NCI-H2107 treated with DMSO at 0.1 percent for 48 hours (cell line): ENCODE measurements around the gene MFN2.
"Not testable (repeated sequence)": the region's sequence is repeated elsewhere in the genome, so short reads cannot be mapped to it uniquely, and the experiment has no call there.

ENCODE experiments used
- DNase-seq: peaks from one replicate; lab custom pipeline; 2025; ENCODE audit not compliant: unreplicated experiment; lab: John Stamatoyannopoulos, UW

The MFN2 gene

DNA sequence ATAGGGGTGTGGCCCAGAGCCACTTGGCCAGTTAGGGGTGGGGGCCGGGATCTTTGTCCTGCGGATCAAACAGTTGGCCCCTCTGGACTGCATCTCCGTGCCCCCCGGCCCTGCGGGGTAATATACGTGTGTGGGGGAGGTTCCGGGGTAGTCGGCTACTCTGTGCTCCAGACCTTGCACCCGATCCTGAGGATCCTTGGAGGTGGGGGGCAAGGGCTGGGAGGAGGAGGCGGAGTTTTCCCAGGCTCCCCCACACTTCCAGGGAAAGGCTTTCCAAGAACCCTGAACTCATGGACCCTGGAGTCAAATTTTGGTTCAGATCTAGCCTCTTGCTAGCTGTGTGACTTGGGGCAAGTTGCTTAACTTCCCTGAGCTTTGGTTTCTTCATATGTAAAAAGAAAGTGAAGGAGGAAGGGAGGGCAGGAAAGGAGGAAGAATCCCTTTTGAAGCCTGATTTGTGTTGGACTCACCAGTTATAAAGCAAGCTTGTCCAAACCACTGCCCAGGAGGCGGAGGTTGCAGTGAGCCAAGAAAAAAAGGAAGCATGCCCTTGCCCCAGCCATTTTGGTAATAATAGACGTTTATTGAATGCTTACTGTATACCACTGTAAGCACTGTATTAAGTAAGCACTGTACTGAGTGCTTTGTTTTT is 39.7 kb downstream of the MFN2 start:
- no peak for DNase-seq

DNA sequence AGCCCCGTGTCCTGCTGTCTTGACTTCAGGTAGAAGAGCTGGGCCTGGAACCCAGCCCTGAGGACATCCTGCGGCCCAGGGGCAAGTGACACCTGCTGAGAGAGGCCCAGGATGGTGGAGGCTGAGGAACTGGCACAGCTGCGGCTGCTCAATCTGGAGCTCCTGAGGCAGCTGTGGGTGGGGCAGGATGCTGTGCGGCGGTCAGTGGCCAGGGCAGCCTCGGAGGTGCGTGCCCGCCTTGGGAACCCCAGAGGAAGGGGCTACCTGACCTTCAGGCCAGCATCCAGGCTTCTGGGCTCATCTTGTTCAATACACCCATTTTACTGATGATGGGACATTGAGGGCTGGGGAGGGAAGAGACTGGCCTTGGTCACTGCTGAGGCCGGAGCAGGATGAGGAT is 41.4 kb downstream of the MFN2 start:
- no peak for DNase-seq

DNA sequence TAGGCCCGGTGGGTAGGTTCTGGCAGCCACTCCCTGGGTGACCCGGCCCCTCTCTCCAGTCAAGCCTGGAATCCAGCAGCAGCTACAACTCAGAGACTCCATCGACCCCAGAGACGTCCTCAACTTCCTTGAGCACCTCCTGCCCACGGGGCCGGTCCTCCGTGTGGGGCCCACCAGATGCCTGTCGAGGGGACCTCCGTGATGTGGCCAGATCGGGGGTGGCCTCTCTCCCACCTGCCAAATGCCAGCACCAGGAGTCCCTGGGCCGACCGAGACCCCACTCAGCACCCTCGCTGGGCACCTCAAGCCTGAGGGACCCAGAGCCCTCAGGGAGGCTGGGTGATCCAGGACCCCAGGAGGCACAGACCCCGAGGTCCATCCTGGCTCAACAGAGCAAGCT is 41.8 kb downstream of the MFN2 start:
- DNase-seq, result no peak

DNA sequence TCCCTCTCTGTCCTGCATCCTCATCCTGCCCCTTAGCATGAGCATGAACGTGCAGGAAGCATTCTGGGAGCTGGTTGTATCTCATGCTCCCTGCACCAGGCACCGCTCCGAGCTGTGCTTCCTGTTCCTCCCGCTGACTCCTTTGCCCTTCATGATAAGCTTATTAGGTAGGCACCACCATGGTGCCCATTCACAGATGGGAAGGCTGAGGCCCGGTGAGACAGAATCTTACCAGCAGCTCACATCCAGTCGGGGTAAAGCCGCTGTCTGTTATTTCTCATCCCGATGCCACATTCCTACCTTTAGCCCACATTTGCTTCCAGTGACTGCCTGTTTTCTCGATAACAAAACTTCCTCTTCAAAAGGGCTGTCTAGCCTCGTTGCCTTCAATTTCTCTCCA is 46.3 kb downstream of the MFN2 start:
- no peak for DNase-seq

DNA sequence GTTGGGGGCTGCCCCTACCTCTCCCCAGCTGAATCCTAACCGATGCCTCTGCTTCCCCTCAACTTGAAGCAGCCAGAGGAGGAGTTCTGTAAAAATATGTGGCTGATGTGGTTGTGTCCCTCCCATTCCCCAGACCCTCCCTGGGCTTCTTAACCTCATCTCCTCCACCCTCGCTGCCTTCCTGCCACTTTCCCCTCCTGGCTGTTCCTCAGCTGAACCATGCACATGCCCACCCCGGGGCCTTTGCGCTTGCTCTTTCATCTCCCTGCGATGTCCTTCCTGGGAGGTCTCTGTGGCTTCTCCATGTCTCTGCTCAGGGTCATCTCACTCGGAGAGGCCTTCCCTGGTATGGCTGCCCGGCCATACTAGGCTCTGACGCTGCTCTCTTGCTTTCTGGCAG is 48.0 kb downstream of the MFN2 start:
- no peak for DNase-seq

DNA sequence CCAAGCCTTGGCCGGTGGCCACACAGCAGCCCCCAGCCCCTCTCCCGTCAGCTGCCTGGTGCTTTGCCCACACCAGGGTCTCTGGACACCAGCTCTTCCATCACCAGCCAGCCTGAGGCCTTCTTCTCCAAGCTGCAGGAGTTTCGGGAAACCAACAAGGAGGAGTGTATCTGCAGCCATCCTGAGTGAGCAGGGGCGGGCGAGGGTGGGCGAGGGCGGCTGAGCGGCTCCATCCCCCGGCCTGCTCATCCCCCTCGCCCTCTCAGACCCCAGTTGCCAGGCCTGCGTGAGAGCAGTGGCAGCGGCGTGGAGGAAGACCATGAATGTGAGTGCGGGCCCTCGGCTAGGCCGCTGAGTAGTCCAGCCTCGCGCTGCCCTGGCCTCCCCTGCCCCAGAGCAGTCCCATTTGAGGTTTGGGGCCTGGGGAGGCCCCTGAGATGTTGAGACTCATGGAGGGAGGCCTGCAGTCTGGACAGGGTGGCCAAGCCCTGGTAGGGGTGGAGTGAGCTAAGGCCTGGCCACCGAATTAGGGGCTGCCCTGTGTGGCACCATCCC is 48.8 kb downstream of the MFN2 start:
- DNase-seq, result no peak

DNA sequence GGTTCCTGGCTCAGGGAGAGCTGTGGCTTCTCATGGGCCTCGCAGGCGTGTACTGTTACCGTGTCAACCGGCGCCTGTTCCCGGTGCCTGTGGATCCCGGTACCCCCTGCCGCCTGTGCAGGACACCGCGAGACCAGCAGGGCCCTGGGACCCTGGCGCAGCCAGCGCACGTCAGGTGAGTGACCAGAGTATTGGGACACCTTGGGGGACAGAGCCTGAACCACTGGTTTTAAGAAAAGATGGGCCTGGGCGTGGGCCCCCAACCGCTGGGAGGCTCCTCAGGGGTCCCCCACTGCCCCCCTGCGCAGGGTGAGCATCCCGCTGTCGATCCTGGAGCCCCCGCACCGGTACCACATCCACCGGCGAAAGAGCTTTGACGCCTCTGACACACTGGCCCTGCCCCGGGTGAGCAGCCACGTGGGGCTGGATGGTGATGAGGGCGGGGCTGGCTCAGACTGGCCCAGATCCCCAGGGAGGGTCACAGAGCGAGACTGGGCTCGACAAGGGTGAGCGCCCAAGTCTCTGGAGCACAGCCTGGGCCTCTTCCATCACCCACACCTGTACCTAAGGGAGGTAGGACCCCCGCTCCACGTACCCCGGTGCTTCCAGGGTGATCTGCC is 49.6 kb downstream of the MFN2 start:
- no peak for DNase-seq

DNA sequence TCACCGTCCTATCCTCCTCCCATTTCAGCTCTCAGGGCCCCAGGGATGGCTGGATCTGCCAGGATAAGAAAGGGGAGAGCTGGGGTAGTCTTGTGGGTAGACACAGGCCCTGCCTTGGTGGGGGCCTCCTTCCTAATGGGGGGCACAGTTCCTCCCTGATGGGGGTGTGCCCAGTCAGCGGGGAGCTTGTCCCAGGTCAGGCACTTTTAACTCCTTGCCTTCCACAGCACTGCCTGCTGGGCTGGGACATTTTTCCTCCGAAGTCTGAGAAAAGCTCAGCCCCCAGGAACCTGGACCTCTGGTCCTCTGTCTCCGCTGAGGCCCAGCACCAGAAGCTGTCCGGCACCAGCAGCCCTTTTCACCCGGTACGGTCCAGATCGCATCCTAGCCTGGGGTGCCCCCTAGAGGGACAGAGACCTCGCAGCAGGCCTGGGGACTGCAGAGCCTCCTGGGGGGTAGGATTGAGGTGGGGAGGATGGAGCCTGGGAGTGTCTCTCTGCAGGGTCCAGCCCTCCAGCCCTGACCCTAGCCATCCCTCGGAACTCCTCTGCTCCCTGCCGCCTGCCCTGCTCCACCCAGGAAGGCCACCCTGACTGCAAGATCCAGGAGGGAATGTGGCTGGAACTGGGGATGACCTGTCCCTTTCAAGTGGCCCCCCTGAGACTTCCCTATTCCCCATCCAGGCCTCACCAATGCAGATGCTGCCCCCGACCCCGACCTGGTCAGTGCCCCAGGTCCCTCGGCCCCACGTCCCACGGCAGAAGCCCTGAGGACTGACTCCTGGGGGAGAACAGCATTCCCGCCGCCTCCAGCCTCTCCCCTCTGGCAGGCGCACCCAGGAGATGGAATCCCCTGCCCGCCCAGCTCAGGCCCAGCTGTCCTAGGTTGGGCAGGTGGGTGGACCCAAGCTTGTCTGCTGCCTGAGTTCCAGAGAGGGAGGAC is 51.1 kb downstream of the MFN2 start:
- no peak for DNase-seq

DNA sequence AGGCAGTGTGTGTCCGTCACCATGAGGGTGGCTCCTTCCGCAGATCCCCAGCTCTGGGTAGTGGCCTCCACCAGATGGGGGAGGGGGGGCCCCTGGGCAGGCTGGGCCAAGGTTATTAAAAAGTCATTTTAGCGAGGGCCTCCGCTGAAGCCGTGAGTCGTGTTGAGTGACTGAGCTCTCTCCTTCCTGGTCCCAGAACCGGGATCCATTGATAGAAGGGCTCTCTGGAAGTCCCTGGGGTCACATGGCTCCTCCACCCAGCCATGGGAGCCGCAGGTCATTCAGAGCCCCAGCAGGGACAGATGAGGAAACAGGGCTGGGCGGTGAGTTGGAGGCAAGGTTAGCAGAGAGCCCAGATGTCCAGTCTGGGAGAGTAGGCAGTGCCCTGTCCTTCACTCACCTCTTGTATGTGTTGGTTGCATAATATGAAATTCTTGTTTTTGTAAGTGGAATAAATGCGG is 51.9 kb downstream of the MFN2 start:
- DNase-seq, result no peak

DNA sequence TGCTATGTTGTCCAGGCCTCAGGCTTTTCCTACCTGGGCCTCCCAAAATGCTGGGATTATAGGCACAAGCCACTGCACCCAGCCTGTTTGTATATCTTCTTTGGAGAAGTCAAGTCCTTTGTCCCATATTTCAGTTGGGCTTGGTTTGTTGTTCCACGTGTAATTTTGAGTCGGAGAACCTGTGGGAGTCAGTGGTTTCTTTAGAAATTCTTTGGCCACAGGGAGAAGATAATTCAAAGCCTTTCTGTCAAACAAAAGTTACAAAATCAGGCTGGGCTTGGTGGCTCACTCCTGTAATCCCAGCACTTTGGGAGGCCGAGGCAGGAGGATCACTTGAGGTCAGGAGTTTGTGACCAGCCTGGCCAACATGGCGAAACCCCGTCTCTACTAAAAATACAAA is 53.2 kb downstream of the MFN2 start:
- not testable (repeated sequence) for DNase-seq

DNA sequence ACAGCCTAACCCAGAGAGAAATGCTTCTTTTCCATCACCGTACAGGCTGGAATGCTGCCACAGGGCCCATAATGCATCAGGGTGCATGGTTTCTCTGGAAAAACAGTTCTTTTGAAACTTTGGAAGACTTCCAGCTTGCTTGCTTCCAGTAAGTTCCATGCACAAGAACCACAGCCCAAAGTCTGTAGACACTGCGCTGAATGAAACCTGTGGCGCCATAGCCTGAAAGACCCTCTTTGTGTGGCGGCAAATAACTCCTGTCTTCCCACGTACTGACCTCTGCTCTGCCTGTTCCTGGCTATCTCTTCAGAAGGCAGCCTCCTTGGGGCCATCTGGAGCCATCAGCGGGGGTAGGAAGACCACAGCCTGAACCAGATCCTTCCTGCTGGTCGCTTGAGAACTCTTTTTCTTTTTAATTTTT is 54.1 kb downstream of the MFN2 start:
- DNase-seq, result no peak

DNA sequence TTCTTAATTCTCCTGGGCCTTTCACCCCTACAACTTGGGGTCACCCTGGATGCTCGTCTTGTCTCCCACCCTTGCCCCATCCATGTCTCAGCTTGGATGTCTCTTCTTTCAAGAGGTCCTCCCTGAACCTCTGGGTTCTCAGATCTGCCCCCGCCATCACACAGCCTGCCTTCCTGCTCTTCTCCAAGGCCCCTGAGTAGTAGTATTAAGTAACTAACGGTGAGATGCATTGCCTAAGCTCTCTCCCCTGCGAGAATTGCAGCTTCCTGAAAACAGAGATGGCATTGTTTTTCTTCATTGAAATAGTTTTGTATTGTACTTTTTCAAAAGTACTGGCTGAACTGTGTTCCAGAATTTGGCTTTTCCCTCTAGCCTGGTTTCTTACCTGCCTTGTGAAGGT is 55.1 kb downstream of the MFN2 start:
- no peak for DNase-seq

DNA sequence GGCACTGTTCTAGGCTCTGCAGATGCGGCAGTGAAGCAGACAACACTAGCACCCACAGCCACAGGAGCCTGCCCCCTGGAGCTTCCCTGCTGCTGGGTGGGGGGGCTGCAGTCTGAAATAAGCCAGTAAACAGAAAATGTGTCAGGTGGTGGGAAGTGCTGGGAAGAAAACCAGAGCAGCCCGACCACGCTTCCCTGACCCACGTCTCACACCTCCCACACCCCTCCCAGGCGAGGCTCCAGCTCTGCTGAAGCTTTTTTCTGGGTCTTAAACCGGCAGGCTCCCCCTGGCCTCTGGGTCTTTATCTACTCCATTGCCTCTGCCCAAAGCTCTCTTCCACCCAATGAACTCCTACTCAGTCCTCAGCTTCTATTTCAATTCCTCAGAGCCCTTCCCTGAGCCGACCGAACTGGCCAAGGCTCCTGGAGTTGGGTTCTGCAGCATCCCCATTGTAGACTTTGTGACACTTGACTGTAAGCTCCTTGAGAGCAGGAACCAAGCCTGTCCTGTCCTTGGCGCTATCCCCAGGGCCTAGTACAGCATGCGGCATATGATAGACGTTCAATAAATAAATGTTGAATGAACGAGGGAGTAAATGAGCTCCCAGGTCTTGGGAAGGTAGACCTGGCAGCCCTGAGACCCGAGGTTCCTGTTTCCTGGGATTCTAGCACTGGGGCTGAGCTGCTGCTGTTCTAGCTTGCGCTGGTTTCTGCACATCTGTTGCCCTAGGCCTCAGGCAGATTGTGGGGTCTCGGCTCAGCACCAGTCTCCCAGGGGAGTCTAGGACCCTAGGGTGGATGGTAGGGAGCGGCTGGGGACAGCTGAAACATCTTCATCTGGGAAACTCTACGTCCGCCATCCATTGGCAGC is 57.5 kb downstream of the MFN2 start:
- no peak for DNase-seq

DNA sequence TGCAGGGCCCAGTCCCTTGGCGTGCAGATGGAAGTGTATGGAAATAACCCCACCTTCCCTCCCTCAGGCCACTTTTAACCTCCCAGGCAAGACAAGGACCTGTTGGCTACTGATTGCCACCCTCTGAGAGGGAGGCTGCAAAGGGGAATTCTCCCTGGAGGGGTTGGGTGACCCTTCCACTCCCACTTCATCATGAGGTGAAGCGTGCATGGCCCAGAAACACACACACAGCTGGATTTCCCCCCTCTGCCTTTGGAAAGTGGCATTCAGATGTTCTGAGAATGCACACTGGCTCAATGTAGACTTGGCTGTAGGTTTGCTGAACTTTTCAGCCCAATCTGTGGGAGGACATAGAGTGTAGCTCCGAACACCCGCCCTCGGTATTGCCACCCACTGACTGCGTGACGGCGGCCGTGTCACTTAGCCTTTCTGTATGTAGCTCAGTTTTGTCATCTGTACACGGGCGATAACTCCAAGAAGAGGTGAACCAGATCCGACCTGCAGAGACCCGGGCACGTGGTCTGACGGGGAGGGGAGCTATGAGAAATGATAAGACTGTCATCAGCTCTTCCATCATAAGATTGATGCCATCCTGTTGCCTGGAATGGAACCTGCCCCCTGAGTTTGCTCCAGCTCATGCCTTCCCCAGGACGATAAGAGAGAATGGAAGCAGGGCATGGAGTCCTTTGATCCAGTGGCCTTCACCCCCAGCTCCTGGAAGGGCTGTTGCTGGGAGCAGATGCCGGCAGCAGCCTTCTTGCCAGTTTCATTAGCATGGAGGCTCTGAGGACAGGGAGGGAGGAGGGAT is 58.3 kb downstream of the MFN2 start:
- no peak for DNase-seq

DNA sequence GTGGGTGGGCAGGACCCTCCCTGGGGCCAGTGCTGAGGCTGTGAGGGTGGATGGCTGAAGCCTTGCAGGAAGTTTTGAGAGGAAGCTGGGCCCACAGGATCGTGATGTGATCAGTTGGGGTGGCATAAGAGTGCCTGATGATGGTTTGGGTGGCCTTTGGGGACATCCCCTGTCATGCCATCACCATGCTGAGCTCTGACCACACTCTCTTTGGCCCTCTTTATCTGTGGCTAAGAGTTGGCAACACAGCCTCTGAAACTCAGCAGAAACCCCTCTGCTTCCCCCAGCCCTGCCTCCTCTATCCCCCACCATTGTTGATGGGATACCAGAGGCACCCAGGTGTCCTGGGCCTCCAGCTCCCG is 58.9 kb downstream of the MFN2 start:
- DNase-seq, result no peak

DNA sequence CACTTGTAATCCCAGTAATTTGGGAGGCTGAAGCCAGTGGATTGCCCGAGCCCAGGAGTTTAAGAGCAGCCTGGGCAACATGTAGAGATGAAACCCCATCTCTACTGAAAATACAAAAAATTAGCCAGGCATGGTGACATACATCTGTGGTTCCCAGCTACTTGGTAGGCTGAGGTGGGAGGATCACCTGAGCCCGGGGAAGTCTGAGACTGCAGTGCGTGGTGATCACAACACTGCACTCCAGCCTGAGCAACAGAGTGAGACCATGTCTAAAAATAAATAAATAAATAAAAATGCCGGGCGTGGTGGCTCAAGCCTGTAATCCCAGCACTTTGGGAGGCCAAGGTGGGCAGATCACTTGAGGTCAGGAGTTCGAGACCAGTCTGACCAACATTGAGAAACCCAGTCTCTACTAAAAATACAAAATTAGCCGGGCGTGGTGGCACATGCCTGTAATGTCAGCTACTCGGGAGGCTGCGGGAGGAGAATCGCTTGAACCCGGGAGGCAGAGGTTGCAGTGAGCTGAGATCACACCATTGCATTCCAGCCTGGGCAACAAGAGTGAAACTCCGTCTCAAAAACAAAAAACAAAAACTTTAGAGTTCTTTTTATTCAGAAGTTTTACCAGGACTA is 59.7 kb downstream of the MFN2 start:
- not testable (repeated sequence) for DNase-seq

DNA sequence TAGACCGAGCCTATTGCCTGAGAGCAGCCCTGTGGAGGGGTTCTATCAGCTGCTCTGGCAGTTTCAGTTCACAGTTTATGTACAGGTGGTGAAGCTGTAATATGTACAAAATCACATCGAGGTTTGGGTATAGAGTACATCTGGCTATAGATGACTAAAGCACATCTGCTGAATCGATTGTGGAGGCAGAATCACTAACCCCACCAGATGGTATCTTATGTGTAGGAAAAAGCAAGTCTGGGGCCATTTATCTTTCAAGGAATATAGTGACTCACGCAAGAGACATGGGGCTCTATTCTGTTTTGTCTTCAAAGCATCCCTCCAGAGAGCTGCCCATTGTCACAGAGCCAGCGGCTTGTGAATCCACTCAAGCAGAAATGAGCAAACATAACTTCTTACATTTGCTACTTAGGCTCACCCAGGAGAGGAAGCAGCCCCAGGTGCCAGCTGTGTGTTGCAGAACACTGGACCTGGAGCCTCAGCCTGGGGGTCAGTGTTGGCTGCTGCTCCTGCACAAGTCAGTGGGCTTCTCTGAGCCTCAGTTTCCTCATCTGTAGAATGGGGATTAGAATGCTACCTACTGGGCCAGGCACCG is 60.3 kb downstream of the MFN2 start:
- peak; percentile 53 for DNase-seq

DNA sequence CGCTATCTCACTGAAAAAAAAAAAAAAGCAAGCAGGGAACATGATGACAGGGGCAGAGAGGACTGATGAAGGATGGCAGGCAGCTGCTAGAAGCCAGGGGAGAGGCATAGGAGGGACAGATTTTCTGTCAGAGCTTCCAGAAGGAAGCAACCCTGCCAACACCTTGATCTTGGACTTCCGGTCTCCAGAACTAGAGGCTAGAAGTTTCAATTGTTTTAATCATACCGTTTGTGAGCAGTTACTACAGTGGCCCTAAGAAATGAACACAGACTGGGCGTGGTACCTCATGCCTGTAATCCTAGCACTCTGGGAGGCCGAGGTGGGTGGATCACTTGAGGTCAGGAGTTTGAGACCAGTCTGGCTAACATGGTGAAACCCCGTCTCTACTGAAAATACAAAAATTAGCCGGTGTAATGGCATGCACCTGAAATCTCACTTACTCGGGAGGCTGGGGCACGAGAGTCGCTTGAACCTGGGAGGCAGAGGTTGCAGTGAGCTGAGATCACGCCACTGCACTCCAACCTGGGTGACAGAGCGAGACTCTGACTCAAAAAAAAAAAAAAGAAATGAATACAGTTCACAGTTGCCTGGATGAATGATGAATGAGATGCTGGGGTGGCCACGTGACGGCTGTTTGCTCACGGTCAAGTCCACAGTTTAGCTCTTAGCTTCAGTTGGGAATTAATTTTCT is 64.1 kb downstream of the MFN2 start:
- DNase-seq, result not testable (repeated sequence)

DNA sequence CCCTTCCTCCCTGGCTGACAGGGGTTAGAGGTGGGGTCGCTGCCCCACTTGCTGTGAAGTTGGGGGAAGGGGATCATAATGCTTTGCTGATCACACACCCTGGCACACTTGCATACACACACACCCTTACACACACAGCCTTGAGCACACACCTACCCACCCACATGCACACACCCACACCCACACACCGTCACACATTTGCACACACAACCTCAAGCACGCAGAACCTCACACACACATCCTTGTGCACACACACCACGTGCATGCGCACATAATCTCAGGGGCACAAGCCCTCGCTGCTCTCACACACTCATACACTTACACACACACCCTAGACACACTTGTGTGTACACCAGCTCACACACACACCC is 66.5 kb downstream of the MFN2 start:
- DNase-seq, result no peak
